HG02852 (cell line): ENCODE data around the gene RAD51B.
A peak's percentile ranks its signal among the peaks of the same experiment; 100 is the strongest.

ENCODE experiments used
- ATAC-seq: cut with Tn5 transposase; IDR thresholded peaks from one replicate; pipeline ENCODE4 v1.9.1; 2021; ENCODE audit warnings: mild to moderate bottlenecking, moderate library complexity; ENCODE audit not compliant: unreplicated experiment

Gene RAD51B

DNA sequence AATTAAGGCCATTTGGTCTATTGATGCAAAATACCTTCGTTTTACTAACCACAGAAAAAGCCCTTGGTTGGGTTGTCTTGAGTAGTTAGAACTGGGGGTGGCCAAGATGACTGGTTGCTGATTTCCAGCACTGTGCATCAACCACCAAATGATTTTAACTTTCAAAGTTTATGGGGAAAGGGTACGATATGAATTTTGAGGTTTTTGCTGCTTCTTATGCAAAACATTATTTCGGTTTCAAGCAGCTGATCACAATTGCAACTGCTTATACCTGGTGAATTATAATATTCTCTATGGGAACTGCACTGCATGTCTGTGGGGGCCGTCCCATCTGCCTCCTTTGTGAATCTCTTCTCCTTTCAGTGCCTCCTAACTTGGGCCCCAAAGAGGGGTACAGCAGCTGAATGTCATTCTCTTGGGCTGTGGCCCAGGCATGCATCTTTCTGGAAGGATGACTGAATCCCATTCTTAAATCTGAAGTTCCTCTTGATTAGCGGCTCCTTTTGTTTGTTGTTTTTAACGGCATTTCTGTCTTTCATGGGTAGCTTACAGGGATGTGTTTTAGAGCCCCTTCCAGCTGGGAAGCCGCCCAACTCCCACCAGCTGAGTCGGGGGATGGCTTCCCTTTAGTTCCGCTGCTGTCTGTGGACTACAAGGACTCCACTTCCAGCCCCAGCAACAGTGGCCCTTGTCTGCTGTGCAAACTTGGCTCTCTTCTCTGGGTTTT lies 493.5 kb downstream of the RAD51B start:
- ATAC-seq, result peak; percentile 92

DNA sequence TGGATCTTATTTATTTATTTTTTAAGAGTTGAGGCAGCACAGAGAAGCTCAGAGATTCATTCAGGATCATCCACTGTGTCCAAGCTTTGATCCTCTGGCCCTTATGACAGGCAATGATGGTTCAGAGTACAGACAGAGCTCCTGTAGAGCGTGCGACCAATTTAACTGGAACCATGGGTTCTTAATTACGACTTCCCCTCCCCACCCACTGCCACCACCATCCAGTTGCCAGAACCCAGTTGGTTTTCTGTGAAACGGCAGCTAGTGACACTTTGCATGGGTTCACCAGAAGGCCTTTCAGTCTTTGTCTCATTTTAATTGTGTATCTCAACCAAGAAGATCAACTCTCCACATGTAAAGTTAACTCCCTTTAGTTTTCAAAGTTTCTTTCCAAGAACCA lies 495.1 kb downstream of the RAD51B start:
- no peak for ATAC-seq

DNA sequence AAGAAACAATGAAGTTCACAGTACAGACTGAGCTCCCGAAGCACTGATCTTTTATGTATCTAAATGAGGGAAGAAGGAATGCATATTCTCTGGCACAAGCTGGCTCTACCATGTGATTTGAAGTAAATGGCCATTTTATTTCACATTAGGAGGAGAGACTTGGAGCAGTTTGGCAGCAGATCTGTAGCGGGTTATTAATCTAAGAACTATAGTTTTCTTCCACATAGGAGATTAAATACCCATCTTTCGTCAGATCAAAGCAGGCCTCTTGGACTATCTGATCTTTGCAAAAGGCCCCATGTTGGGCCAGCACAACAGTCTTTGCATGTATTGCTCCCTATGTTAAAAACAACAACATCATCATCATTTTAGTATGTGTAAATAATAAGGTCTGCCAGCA lies 495.5 kb downstream of the RAD51B start:
- no peak for ATAC-seq

DNA sequence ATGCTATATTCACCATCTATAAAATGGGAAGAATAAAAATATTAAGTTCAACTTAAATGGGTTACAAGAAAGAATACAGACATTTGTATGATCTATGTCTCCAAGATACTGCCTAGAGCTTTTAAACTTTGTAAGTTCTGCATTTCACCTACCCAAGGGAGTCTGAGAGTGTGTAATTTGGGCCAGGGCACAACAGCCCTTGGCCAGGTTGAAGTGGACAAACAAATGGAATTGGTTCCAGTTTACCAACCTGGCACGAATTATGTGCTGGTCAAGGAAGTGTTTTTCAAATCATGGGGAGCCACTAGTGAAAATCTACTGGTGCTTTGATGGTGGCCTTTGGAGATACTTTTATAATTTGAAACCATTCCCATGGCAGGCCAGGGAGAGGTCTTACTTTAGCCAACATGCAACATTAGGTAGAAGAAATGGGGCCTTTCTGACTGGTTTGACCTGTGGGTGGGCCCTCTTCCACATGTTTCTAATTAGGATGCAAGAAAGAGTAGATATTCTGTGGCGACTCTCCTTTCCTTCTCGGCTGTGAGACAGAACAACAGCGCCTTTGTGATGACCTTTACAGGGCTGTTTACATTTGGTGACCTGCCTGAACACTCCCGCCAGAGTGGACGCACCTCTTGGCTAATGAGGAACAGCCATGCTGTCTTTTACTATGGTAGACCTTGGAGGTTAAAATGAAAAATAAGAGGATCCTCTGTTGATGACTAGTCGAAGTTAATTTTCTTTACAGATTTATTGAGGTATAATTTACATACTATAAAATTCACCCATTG lies 496.7 kb downstream of the RAD51B start:
- ATAC-seq, result no peak

DNA sequence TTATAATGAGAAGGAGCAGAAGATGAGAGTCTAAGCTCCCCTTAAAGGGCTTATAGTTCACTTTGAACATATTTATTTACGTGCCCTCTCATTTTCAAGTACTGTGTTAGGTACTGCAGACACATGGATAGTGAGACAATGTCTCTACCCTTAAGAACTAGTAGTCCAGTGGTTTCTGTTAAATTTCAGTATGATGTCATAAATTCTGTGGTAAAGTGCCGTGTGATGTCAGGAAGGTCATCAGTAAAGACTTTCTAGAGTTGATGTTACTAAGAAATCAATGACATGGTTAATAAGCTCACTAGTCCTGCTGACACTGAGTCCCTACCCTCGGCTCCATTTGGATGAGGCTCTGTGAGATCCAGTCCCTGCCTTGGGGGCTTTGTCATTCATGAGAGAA lies 497.7 kb downstream of the RAD51B start:
- ATAC-seq, result no peak

DNA sequence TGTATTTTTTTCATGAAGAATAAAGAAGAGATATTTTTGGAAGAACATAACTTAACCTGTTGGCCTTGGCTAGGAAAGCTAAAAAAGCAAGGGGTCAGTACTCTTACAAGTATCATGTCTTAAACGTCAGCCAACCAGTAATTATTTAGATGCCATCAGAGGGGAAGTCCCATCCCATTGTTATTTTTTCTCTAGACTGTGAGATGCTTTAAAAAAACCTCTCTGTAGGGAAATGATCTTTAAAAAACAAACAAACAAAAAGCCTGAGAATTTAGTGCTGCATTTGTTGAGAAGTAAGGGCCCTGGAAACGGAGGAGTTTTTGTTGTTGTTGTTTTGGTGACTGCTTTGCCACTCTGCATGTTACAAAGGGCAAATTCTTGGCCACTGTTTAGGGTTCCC lies 499.2 kb downstream of the RAD51B start:
- no peak for ATAC-seq

DNA sequence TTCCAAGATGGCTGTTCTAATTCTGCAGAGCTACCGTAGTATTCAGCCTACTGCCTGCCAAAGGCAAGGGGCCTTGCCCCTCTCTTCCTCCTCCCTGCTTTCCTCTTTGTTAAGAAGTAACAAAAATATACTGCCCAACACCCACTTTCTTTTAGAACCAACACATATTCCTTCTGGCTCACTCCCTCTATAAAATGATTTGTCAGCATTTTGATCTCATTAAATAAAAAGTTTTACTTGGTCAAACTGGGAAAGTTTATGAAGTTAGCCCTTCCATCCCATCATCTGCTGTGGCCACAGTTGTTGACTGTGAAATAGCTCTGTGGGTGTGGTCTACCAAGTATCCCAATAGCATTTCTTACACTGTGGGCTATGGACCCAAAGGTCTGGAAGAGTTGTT lies 500.9 kb downstream of the RAD51B start:
- no peak for ATAC-seq

DNA sequence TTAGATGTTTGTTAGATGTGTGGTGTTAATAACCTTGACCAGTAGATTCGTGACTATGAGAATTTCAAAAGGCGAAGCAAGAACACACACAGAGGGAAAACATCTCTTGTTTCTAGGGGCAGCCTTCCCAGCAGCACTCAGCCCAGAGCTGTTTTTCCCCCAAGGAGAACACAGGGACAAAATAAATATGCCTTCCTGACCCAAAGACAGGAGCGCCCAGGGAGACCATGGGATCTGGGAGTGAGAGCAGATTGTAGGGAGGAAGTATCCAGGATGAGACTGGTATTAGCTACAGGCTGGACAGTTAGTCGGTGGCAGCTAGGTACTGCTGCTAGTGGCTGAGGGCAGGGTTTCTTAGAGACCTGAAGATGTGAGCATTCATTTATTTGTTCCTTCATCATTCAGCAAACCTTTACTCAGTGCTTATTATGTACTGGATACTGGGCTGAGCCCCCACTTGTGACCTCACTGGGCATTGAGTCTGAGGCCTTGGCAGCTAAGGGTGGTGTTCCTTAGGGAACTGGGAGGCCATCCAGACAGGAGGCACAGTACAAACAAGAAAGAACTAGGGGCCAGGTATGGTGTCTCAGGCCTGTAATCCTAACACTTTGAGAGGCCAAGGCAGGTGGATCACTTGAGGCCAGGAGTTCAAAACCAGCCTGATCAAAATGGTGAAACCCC lies 503.5 kb downstream of the RAD51B start:
- no peak for ATAC-seq

DNA sequence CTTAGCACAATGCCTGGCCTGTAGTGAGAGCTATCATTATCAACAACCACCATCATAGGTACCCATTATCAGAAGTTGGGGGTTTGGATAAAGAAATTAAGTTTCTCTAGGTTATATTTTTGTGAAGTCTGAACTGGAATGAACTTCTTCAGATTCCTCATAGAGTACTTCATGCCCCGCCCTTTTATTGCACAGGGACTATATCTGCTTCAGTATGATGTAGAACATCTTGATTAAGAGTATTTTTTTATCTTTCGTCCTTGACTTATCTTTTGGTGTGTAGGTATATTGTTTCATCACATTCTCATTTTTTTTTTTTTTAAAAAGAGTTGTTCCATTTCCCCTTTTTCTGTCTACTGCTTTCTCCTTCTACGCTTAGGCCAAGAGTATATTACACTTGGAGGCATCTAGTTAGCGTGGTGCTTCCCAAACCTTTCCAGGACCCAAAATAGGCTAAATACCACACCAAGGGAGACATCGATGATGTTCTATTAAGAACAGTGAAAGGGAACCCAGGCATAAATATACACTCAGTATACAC lies 505.8 kb downstream of the RAD51B start:
- ATAC-seq, result no peak

DNA sequence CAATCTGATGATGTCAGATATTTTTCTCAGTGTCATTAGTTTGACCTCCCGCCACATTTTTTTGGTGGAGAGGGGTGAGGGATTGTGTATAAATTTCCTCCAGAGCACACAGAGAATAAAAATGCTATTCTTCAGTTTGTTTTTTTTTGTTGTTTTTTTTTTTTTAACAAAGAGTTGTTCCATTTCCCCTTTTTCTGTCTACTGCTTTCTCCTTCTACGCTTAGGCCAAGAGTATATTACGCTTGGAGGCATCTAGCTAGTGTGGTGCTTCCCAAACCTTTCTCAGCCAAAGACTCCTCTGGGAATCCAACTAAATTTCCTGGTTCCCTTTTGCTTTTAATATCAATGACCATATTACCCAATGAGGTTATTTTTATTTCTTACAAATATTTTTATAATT lies 507.7 kb downstream of the RAD51B start:
- no peak for ATAC-seq

DNA sequence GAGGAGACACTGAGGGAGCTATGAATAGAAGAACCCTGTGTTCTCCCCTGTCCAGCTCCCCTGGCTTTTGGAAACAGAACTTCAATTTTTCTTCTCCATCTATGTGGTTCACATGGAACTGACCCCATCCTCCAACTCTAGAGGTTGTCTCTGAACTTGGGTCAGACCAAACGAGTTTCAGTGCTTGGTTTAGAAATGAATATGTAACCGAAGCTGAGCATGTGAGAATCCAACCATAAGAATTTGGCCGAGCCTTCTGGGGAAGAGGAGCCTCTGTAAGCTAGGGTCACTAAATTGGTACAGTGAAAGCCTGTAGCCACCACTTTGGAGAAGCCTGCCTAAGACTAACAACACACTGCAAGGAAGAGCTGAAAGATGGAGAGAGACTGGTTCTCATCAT lies 508.9 kb downstream of the RAD51B start:
- ATAC-seq, result peak; percentile 83

DNA sequence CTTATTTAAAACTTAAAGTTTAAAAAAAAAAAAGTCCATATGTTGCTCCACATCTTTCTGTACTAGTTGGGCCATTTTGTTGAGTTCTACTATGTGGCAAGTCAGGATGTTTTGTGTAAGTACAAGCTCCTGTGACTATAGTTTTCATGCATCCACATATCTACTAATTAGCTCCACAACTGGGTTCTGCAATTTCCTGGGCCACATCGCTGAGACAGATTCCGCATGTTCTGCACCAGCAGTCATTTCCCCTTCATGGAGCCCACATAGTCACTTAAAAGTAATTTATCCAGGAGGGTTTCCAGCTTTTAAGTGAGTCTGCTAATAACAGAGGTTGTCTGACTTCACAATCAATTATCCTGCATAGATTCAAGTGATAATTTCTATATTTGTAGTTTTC lies 511.8 kb downstream of the RAD51B start:
- no peak for ATAC-seq

DNA sequence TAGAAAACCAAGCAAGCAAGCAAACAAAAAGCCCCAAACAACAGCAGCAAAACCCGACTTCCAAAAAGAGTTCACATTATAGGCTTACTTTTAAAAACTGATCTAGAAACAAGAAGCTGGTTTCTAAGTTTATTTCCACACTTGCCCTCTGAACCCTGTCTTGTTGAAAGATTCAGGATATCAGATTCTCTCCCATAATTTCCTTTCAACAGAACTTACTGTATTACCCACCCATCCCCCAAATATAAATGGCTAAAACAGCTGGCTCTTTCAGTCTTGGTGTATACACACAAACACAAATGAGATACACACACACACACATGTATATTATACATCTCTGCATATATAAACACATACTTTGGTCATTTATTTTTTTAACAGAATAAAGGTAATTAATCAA lies 512.4 kb downstream of the RAD51B start:
- no peak for ATAC-seq

DNA sequence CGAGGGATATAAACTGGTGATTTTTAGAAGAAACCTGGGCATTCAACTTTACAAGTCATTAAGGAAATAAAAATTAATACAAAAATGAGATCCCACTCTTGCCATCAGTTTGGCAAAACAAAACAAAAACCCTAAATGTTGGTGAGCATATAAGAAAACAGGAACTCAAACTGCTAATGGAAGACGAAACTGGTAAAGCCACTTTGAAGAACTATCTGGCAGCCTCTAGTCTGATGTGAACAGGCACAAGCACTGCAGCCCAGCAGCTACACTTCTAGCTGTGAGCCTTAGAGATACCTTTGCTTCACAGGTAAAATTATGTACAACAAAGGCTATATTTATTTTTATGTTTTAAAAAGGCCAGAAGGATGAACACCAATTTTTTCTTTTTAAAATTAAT lies 513.7 kb downstream of the RAD51B start:
- no peak for ATAC-seq

DNA sequence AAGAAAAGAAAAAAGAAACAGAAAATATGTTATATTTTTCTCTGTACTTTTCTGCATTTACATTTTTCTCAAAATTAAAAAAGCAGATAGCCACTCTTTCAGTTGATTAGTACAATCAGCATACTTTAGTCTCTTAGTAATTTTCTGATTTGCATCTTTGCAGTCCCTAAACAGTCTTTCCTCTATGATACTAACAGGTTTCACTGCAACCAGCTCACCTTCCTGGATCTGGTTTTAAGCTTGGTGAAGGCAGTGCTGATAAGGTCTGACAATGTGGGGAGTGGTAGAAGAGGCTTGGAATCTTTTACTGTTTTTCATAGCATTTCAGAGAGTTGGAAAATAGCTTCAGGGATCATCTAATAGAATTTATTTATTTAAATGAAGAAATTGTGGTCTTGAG lies 515.7 kb downstream of the RAD51B start:
- ATAC-seq, result no peak

DNA sequence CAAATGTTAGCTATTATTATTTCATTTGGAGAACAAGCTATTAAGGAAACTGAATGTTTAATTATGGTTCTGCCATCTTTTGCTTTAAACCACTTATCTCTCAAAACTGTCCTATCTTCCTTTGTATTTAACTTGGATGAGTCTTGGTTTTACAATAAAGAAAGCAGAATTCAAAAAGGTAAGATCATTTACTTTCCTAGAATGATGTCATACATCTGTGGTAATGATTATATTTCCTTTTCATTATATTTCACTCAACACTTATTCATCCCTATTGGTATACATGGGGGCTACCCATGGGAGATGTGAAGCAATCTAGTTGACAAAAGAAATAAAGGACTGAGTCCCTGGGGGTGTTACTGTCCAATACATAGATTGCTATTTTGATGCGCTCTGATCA lies 516.6 kb downstream of the RAD51B start:
- no peak for ATAC-seq

DNA sequence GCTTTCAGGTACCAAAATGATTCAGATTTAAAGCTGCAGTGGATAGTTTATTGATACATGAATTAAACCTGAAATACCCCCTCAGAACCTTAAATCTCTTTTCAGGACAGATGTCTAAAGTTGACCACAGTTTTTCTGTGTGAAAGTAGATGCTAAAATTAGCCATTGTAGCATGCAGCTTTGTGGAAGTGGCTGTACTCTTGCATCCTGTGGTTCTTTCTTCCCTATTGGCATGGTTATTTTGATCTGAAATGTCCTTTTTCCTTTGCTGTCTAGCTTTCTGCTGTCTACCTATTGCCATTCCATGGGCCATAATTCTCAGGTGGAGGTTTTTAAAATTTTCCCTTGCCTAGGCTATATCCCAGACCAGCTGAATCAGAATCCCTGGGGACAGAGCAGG lies 517.7 kb downstream of the RAD51B start:
- no peak for ATAC-seq

DNA sequence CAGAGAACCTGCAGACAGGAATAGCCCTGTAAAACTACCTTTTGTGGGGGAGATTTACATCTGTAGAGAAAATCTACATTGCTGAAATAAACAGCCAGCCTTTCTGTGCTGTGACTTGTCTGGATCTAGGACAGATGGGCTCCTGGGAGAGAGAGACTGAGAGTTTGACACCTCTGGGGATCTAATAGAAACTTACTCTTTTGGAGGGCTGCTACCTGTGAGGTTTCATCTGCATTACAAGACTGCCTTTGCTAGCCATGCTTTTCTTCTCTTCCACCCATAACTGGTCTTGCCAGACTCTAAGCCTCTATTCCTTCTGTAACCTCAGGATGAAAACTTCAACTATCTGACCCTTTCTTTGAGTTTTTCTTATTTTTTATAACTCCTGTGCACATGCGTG lies 520.7 kb downstream of the RAD51B start:
- ATAC-seq, result no peak

DNA sequence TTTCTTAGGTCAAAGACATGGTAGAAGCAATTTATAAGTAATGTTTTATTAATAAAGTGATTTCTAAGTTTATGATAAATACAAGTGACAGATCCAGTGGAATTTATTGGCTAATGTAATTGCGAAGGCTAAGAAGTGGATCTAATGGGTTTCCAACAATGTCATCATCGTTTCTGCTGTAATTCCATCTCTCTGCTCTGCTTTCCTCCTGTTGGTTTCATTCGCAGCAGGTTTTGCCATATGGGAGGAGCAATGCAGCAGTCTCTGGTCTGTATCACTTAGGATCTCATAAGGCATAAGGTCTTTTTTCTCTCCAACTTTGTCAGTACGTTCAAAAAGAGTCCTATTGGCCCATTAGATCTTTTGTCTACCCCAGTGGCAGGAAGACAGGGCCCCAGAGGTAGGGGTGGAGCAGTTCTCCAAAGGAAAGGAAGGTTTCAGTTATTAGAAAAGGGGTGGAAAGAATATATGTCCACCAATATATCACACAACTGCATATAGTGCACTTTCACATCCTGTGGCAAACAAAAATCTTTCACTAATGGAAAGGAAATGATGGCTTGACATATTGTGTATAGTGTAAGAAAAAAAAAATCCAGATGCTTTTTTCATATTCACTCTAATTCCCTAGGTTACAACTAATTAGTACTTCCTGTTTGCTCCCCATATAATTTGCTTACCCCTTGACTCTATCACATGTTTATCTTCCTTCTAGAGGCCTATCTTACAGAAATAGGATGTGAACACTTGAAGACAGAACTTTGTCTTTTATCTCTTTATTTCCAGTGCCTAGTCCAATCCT lies 522.0 kb downstream of the RAD51B start:
- peak; percentile 45 for ATAC-seq

DNA sequence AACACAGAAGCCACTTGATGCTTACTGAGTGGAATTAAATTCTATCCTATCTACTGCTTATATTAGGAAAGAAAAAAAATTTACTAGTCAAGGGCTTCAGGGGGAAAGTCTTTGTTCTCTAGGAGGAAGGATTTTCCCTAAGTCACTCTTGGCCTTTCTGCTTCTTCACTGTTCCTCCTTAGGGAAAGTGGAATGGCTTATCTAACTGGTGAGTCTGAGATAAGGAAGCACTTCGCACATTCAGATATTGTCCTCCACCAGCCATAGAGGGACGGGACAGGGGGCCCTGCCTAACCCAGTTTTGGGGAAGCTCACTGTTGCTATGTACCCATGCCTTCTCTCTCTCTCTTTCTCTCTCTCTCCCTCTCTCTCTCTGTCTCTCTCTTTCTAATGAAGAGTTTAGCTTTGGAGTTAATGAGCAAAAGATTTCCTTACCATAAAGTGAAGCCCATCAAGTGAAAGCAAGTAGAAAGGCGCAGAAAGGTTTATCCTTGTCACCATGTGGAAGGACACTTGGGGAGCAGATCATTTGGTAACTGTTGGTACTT lies 522.7 kb downstream of the RAD51B start:
- ATAC-seq, result no peak
